Hematopoietic multipotent progenitor cell treated with erythropoietin and hydrocortisone succinate and interleukin-3 and kit ligand, for 8 days (in vitro differentiated cells): Measurements from ENCODE around the gene RTL10.
"Not testable (repeated sequence)": the region's sequence is repeated elsewhere in the genome, so short reads cannot be mapped to it uniquely, and the experiment has no call there.

Experiments
- DNase-seq: peaks from one replicate; pipeline ENCODE4 v3.0.0-alpha.2; 2015

The RTL10 gene

GRCh38 chr22:19888131-19888746 lies 33.6 kb upstream of the RTL10 start:
- no peak for DNase-seq

DNA sequence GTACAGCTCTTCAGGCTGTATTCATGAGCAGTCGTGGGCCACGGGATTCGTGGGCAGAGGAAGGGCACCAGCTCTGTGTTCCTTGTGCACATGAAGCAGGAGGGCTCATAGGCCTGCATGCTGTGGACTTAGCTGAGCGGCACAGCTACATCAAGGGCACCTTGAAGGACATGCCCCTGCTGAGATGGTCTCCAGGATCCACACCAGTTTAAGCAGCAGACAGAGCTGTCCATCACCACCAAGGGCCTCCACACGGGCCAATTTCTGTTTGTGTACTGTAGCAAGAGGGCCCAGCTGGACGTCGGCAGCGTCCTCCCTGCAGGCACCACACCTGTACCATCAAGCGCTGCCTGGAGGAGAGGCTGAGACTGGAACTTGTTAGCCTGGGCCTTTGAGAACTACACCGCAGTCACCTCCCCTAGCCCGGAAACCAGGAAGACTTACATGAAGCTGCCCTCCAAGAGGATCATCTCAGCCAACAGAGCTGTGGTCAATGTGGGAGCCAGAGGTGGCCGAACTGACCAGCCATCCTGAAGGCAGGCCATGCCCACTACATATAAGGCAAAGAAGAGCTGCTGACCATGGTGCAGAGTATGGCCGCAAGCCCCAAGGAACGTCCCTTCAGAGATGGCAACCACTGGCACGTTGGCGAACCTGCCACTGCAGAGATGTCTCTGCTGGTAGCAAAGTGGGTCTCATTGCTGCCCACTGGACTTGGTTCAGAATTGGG lies 32.7 kb upstream of the RTL10 start:
- DNase-seq, result no peak

DNA sequence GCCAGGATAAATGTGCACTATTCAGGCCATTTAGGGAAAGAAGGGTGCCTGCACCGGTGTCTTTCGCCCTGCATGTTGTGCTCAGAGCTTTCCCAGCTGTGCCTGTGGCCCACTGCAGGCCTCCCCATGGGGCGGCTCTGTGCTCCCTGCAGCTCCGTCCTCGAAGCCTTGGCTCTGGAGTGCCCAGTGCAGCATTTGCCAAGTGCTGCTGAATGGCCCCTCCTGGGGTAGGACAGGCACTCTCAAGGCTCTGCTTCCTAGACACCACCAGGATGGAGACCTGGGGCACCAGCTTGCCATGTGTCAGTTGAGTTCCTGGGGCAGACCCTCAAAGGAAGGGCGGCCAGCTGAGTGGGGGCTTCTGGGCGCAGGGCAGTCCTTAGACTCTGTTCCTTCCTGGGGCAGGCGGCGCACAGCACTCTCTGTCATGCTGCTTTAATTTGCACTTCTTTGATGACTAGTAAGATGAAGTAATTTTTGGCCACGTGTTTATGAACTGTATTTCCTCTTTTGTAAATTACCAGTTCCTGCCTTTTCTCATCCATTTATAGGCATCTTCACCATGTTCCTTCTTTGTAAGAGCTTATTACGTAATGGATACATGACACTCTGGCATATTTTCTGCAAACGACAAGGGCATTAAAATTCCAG lies 32.1 kb upstream of the RTL10 start:
- DNase-seq, result peak; percentile 22

GRCh38 chr22:19885841-19886592 lies 31.3 kb upstream of the RTL10 start:
- DNase-seq, result no peak

DNA sequence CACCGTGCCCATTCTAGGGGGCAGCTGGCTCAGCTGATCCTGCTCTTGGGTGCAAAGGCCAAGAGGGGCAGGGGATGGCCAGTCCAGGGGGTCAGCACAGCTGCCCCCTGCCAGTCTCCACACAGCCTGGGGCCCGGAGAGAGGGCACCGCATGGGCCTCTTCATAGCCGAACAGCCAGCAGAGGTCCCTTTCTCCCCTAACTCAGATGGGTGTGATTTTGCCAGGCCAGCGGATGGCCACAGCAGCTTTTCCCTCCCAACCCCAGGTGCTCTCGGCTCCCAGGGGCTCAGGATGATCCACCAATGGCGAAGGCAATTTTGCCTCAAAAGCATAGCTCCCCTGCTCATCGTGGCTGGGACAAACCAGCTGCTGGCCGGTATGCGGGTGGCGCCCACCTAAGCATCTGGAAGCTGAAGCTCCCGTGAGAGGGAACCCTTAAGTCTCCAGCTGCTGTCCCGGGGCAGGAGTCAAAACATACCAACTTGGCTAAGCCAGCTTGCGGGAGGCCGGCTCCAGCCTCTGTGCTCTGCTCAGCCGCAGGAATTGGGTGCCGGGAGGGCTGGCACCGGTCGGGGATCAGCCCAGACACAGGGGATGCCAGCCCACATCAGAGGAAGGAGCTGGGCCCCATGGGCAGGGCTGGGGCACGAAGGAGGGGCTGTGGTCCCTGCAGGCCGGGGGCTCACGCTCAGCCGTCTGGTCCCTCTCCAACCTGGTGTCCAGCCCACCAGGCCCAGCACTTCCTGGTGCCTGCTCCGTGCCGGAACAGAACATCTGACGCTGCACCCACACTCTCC lies 30.5 kb upstream of the RTL10 start:
- DNase-seq, result no peak

- DNase-seq, result no peak
Observed at GRCh38 chr22:19884161-19884953, 29.7 kb upstream of the RTL10 start.

DNA sequence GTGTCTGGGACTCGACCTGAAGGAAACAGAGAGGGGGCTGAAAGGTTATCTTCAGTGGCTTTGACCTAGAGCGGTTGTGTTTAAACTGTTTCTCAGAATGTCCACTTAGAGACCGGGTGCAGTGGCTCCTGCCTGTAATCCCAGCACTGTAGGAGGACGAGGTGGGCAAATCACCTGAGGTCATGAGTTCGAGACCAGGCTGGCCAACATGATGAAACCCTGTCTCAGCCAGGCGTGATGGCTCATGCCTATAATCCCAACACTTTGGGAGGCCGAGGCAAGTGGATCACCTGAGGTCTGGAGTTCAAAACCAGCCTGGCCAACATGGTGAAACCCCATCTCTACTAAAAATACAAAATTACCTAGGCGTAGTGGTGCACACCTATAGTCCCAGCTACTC lies 28.8 kb upstream of the RTL10 start:
- DNase-seq, result not testable (repeated sequence)

DNA sequence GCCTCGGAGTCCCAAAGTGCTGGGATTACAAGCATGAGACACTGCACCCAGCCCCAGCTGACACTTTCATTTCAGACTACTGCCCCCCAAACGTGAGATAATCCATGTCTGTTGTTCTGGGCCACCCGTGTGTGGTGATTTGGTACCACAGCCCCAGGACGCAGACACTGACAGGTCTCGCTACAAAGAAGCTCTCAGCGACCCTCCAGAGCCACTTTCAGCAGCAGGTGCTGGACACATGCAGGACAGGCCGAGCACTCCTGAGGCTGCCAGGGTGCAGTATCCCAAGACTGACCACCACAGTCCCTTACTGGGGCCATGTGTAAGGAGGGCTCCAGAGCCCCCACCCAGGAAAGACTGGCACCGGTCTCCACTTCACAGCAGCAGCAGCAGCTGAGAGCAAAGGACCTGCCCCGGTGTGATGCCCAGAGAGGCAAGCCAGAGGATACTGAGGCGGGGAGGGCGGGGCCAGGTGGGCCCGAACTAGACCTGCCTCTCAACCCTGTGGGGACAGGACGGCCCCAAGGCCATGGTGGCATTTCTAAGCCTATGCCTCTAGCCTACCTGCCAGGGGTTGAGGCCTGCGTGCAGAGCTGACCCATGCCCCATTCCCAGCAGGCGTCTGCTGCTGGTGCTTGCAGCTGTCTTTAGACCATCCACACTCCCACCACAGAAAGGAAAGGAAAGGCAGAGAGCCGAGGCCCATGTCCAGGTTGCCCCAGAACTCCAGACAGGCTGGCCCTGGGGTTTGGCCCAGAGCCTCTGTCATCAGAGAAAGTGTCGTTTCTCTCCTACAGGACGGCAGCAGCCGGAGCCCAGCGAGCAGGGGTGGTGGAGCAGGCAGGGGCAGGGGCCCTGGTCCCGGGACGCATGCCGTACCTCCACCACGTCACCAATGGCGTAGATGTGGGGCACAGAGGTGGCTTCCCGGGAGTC lies 28.0 kb upstream of the RTL10 start:
- DNase-seq, result no peak

GRCh38 chr22:19880786-19881569 lies 26.3 kb upstream of the RTL10 start:
- no peak for DNase-seq

DNA sequence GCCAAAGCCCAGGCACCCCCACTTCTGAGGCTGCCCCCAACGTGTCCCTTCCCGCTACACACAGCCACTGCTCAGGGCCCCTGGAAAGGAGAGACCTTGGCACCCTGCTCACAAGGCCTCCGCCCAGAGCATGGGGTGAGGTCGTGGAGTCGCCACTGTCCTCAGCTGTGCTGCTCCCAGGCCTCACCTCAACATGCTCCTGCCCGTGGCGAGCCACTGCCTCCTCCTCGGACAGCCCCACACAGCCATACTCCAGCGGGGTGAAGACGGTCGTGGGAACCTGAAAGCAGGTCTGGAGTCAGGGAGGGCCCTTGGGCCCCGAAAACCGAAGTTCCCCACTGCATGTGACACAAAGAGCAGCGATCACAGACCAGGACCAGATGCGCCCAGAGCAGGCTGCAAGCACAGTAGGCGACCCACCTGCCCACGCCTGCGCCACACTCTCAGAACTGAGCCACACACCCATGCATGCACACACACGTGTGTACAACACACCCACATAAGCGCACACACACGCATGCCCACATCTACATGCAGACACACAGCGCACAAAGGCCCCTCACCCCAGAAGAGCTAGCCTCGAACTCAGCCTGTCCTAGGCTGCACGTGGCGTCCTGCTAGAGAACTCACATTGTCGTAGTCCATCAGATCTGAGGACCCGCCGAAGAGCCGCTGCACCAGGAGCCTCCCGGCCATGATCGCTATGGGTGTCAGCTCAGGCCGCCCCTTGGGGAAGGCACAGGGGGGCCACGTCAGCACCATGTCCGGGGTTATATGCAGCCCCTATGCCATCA lies 25.5 kb upstream of the RTL10 start:
- DNase-seq, result no peak

DNA sequence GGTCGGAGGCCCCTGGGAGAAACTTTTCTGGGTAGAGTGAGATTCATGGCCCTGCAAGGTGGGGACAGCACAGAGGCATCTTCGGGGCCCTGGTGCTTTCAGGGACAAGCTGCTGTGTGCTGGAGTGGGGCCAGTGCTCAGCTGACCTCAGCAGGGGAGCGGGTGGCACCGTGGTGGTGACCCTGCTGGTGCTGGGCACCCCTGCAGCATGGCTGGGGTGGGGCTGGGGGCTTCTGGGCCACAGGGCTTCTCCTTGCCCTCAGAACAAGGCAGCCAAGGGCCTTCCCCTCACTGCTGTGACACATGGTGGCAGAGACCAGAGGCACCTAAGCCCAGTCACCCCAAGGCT lies 24.9 kb upstream of the RTL10 start:
- DNase-seq, result no peak

- DNase-seq, result no peak
Observed at GRCh38 chr22:19879246-19879570, 24.5 kb upstream of the RTL10 start.

GRCh38 chr22:19878461-19879245 lies 24.0 kb upstream of the RTL10 start:
- DNase-seq, result no peak

GRCh38 chr22:19877626-19878339 lies 23.1 kb upstream of the RTL10 start:
- no peak for DNase-seq

GRCh38 chr22:19876941-19877625 lies 22.4 kb upstream of the RTL10 start:
- no peak for DNase-seq

DNA sequence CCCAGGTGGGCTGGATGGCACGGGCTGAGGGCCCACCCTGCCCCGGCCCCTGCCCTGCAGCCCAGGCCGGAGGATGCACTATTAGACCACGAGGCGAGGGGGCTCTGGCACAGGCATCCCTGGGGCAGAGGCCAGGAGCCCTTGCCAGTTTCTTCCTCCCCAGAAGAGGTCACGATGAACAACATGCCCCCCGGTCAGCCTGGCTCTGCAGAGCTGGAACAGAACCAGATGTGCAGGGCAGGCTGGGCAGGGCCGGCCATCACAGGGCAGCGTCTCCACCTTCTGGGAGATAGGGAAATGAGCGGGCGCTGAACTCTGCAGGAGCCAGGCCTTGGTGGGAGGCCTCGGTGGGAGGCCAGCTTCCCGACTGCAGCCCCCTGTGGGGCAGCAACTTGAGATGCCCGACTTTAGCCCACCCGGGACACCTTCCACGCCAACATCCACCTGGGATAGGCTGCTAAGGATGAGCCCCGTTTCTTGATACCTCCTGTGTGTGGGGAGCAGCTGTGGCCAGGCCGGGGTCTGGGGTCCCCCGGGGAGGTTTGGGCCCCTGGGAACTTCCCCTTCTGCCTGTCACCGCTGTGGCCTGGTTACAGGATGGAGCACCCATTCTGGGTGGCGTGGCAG lies 21.8 kb upstream of the RTL10 start:
- DNase-seq, result no peak
